HUES64 (cell line): ENCODE measurements around the gene STK38L.

Experiments
- H3K27ac ChIP-seq: 2 replicates; pipeline ENCODE4 v1.7.0; 2013; ENCODE audit warnings: low read depth, low read length, inconsistent platforms
- H3K27me3 ChIP-seq: 2 replicates; pipeline ENCODE4 v1.6.1; 2013; ENCODE audit warnings: mild to moderate bottlenecking, low read length; ENCODE audit not compliant: insufficient read depth
- H3K36me3 ChIP-seq: 2 replicates; pipeline ENCODE4 v1.6.1; 2013; ENCODE audit warnings: mild to moderate bottlenecking, low read length; ENCODE audit not compliant: insufficient read depth
- H3K4me1 ChIP-seq: 2 replicates; pipeline ENCODE4 v1.6.1; 2013; ENCODE audit warnings: mild to moderate bottlenecking, low read length, moderate library complexity; ENCODE audit not compliant: insufficient read depth
- H3K4me3 ChIP-seq: 2 replicates; pipeline ENCODE4 v1.5.1; 2013; ENCODE audit warnings: mild to moderate bottlenecking, low read length, moderate library complexity
- H3K9ac ChIP-seq: 2 replicates; pipeline ENCODE4 v1.6.1; 2013; ENCODE audit warnings: mild to moderate bottlenecking, low read depth, low read length
- H3K9me3 ChIP-seq: 2 replicates; pipeline ENCODE4 v1.6.1; 2013; ENCODE audit warnings: low read depth, low read length; ENCODE audit not compliant: insufficient read depth
- WGBS: fragments of 150-250, 120-280 bp; methylation state at CpG from one replicate; pipeline ENCODE4 v1.1.7; 2013; ENCODE audit warnings: missing lambda C conversion rate; 5-methylcytosine and 5-hydroxymethylcytosine counted together

STK38L gene

DNA sequence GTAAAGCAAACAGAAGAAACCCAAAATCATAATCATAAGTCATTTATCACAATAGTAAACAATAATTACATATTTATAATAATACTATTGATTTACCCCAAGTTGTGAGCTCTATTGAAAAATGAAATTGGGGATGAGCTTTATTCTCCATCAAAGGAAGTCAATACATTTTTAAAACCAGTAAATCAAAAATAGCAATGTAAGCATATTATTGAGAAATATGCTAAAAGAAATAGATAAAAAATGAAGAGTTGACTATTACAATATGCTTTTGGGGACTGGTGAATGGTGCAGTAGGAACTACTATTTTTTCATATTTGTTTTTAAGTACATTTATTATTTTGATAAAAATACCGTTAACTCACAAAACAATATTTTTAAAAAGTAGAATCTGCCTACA is 31.2 kb upstream of the STK38L start:
- Histone ChIP-seq H3K4me1 (no peaks in the 10 kb centered on the region), H3K36me3 (no peaks in the 10 kb centered on the region), H3K9ac (no peak overlapping the region), H3K9me3 (no peaks in the 10 kb centered on the region; the same call in 1 of the 2 replicates), H3K27me3 (no peaks in the 10 kb centered on the region), H3K4me3 (no peak overlapping the region), H3K27ac (no peak overlapping the region)
- no CpG with 5 or more reads among the region's 1 CpG for WGBS

DNA sequence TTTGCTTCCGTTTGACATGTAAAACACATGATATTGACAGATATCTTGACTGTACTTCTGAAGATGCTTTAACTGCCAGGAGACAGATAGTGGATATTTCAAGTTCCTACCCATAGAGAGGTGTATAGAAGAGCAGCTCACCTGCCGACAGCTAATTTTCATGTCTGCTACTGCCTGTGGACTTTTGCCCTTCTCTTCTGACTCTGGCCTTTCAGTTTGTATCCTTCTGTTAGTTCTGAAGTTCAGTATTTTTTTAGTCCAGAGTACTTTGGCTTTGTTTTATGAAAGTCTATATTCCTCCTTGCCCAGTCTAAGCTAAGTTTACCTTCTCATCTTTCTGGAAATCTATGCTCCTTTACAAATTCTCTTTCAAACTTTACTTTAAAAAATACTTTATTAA is 30.8 kb upstream of the STK38L start:
- no peak overlapping the region for H3K27ac ChIP-seq
- WGBS: 90% methylated on average over 2 of the region's 2 CpGs
- H3K9me3 ChIP-seq: no peaks in the 10 kb centered on the region; the same call in 1 of the 2 replicates
- H3K4me1 ChIP-seq: no peaks in the 10 kb centered on the region
- H3K4me3 ChIP-seq: no peak overlapping the region
- no peak overlapping the region for H3K9ac ChIP-seq
- H3K27me3 ChIP-seq: no peaks in the 10 kb centered on the region
- H3K36me3 ChIP-seq: no peaks in the 10 kb centered on the region

DNA sequence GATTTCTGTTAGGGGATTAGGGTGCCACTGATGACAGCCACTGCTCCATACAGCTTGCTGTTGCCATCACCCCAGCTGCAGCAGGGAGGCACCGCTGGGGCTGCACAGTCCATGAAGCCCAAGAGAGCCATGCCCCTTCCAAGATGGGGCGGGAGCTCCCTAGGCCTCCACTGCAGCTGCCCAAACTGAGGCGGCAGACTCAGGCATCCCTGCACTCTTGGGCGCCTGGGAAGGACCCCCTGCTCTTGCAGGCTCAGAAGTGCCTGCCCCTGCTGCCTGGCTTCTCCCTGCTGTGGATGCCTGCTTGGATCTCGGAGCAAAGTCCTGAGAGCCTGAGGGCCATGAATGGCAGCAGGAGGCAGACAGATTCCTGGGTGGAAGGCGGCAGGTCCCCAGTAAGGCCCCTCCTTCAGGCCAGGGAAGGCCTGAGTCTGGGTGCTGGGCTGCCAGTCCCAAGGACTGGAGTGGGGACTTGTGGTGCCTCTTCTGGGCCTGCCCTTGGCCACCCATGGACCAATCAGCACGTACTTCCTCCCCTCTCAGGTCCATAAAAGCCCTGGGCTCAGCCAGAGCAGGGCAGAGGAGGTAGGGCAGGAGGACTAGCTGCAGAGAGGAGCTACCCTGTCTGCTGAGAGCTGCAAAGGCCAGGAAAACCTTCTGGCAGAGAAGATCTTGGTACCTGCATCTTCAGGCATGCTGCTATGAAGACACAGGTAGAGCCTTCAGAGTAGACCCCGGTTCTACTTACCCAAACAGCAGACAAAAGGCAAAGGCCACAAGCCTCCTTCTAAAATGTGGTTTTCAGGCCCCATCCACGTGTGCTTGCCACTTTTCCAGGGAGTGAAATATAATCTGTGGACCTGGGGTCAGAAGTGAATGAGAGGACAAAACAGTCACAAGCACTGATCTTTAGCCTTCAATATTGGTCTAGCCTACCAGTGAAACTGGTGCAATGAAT is 30.0 kb upstream of the STK38L start:
- no peaks in the 10 kb centered on the region for H3K36me3 ChIP-seq
- 84% methylated on average over 9 of the region's 9 CpGs for WGBS
- H3K9me3 ChIP-seq: no peaks in the 10 kb centered on the region; the same call in 1 of the 2 replicates
- no peak overlapping the region for H3K27ac ChIP-seq
- no peaks in the 10 kb centered on the region for H3K27me3 ChIP-seq
- no peak overlapping the region for H3K4me3 ChIP-seq
- H3K9ac ChIP-seq: no peak overlapping the region
- no peaks in the 10 kb centered on the region for H3K4me1 ChIP-seq

DNA sequence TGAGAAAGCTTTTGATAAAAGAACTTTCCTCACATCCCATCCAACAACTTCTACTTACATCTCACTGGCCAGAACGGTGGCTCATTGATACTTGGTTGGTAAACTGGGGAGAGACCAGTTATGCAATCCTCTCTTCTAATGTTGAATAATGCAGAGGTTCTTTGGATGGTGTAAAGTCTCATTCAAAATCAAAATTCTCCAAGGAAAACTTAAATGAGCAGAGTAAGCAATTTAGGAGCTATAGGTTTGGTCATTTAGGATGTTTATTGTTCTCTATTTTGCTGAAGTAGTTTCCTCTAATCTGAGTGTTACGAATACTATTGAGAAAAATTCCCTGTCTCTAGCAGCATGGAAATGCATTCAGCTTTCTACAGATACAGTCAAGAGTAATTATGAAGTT is 26.5 kb upstream of the STK38L start:
- no peaks in the 10 kb centered on the region for H3K27me3 ChIP-seq
- no peaks in the 10 kb centered on the region for H3K36me3 ChIP-seq
- H3K4me3 ChIP-seq: no peak overlapping the region
- no peaks in the 10 kb centered on the region for H3K9me3 ChIP-seq
- H3K27ac ChIP-seq: no peak overlapping the region
- H3K9ac ChIP-seq: no peak overlapping the region
- no peaks in the 10 kb centered on the region for H3K4me1 ChIP-seq
- 100% methylated on average over 1 of the region's 2 CpGs for WGBS

DNA sequence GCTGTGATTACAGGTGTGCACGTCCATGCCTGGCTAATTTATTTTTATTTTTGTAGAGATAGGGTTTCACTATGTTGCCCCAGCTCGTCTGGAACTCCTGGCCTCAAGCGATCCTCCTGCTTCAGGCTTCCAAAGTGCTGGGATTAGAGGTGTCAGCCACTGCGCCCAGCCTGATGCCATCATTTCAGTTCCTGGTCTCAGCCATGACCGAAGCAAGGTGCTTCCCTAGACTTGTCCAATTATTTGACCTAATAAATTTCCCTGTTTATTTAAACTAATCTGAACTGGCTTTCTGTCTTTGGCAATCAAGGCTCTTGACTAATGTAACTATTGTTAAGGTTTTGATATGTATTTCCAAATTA is 24.4 kb upstream of the STK38L start:
- H3K27ac ChIP-seq: no peak overlapping the region
- no peak overlapping the region for H3K9ac ChIP-seq
- WGBS: 92% methylated on average over 5 of the region's 5 CpGs

DNA sequence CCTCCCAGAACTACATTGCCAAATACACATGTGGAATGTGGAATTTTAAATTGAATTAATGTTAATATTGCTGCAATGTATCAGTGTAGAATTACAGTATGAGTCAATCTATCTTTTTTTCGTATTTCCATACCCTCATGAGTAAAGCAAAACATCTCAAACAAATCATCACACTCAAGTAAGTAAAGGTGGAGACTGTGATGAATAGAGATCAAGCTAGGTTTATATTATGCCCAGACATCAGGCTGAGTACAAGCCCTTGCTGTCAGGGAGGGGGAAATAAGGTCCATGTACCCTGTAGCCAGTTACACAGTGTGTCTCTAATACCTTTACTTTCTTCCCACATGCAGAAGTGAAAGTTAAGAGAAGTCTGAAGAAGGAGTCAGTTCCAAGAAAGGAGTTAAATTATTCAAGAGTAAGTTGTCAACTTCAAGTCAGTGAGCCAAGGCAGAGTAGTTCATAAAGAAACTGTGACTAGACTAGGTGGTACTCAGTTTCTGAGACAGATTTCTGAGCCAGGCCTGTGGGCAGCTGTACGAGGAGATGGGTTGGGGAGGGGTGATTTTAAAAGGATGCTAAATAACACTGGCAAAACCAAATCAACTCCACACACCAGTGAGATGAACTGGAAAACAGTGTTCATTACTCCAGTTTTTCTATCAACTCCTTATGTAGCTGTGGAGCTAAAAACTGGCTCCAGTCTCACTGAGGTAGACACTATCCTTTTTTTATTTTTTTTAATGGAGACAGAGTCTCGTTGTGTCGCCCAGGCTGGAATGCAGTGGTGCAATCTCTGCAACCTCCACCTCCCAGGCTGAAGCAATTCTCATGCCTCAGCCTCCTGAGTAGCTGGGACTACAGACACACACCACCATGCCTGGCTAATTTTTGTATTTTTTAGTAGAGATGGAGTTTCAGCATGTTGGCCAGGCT is 23.8 kb upstream of the STK38L start:
- Histone ChIP-seq H3K36me3 (no peaks in the 10 kb centered on the region), H3K9ac (no peak overlapping the region), H3K9me3 (no peaks in the 10 kb centered on the region), H3K27me3 (no peaks in the 10 kb centered on the region), H3K4me3 (no peak overlapping the region), H3K27ac (no peak overlapping the region), H3K4me1 (no peaks in the 10 kb centered on the region)
- 98% methylated on average over 3 of the region's 4 CpGs for WGBS

More for the DNA sequence above, 24.4 kb upstream of the STK38L start:
- Histone ChIP-seq H3K4me3 (no peak overlapping the region), H3K27me3 (no peaks in the 10 kb centered on the region), H3K36me3 (no peaks in the 10 kb centered on the region), H3K4me1 (no peaks in the 10 kb centered on the region), H3K9me3 (no peaks in the 10 kb centered on the region)

DNA sequence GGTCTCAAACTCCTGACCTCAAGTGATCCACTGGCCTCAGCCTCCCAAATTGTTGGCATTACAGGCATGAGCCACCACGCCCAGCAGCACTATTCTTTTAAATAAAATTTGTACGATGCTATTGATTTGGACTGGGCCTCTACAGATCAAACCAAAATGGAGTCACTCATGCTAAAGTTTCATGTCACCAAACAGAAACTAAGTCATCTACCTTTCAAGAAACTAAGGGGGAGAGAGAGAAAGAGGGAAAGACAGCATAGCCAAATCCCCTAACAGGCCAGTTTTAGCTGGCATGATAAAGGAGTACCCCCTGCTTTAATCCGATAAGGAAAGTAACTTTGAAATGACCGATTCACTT is 23.1 kb upstream of the STK38L start:
- Histone ChIP-seq H3K36me3 (no peaks in the 10 kb centered on the region), H3K9ac (no peak overlapping the region), H3K27ac (no peak overlapping the region), H3K4me1 (no peaks in the 10 kb centered on the region), H3K4me3 (no peak overlapping the region), H3K27me3 (no peaks in the 10 kb centered on the region), H3K9me3 (no peaks in the 10 kb centered on the region)
- 97% methylated on average over 4 of the region's 4 CpGs for WGBS

DNA sequence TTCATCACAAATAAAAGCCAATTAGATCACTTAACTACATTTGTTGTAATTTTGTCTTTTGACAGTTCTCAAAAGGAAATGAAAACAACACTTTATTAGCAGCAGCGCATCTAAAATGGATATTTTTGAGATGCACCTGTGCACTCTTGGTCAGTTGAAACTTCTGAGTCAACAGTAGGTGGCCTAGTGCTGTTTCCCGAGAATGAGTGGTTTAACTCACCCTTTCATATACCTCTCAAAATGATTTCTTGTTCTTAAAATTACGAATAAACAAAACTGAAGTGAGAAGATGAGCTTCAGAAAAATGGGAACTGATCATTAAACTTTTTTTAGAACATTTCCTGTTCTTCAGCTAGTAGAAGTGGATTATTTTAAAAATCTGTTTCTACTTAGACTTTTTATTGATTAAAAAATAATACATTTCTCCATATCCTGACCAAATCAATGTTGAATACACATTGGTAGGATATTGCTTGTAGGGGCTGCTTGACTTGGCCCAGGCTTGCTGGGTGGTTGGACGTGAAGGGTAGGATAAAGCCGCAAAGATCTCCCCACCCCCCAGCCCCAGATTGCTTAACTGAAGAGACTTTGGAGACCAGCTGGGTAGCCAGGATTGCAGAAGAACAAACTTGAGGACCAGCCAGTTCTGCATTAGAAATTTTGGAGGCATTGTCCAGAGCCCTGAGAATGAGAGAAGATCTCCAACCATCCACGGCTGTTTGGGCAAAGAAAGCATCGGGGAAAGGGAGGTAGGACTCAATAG is 22.3 kb upstream of the STK38L start:
- no peaks in the 10 kb centered on the region for H3K9me3 ChIP-seq
- H3K9ac ChIP-seq: no peak overlapping the region
- no peak overlapping the region for H3K4me3 ChIP-seq
- no peaks in the 10 kb centered on the region for H3K36me3 ChIP-seq
- WGBS: 91% methylated on average over 7 of the region's 7 CpGs
- no peaks in the 10 kb centered on the region for H3K27me3 ChIP-seq
- H3K27ac ChIP-seq: no peak overlapping the region
- no peaks in the 10 kb centered on the region for H3K4me1 ChIP-seq

DNA sequence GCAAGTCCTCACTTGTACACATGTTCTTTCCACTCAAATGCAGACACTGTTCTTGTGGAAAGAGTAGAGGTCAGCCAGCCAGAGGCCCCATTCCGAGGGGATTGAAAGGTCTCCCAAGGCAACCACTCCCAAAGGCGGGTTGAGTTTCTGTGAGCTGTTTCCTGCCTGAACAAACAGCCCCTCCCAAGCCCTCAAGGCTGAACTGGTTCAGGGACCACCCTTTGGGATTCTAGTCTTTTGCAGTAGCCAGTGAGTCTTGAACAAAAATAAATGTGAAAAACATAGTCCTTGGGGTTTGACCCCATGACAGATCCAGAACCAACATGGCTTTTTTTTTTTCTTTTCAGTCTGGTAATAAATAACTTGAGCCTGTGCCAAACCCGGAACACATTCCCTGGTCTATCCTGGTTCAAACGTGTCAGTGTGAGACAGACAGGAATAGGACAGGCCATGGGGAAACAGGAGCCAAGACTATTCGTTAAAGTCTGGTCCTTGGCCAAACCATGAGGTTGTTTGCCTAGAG is 17.6 kb upstream of the STK38L start:
- no peaks in the 10 kb centered on the region for H3K36me3 ChIP-seq
- no peaks in the 10 kb centered on the region for H3K9me3 ChIP-seq
- no peaks in the 10 kb centered on the region for H3K4me1 ChIP-seq
- H3K9ac ChIP-seq: no peak overlapping the region
- WGBS: 82% methylated on average over 5 of the region's 5 CpGs
- H3K27me3 ChIP-seq: no peaks in the 10 kb centered on the region
- no peak overlapping the region for H3K27ac ChIP-seq
- no peak overlapping the region for H3K4me3 ChIP-seq

DNA sequence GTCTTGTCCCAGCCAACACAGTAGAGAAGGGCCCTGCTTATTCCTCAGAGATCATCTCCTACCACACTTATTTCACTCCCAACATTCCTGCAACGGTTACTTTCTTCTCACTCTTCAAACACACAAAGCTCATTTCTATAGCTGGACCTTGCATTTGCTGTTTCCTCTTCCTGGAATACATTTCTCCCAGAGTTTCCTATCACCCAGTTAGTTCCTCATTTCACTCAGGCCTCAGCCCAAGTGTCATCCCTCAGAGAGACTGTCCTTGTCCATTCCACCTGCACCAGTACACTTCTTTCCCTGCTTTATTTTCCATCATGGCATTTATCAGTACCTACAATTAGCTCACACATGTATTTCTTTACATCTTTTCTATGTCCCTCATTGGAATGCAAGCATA is 14.7 kb upstream of the STK38L start:
- no peaks in the 10 kb centered on the region for H3K36me3 ChIP-seq
- H3K27ac ChIP-seq: no peak overlapping the region
- no peak overlapping the region for H3K4me3 ChIP-seq
- no peak overlapping the region for H3K9ac ChIP-seq
- 91% methylated on average over 1 of the region's 1 CpG for WGBS
- no peaks in the 10 kb centered on the region for H3K4me1 ChIP-seq
- no peaks in the 10 kb centered on the region for H3K27me3 ChIP-seq
- no peaks in the 10 kb centered on the region for H3K9me3 ChIP-seq
